HEK293 (cell line): ENCODE measurements around the gene SDC1.
A peak's percentile ranks its signal among the peaks of the same experiment; 100 is the strongest.

Source experiments
- EGR2 ChIP-seq: fragments of 450-650 bp; formaldehyde crosslinking; IDR thresholded peaks from 2 replicates; pipeline ENCODE4 v1.5.1; 2016; ENCODE audit warnings: low read depth, missing biosample characterization, missing genetic modification characterization
- GLI2 ChIP-seq: fragments of 450-650 bp; formaldehyde crosslinking; IDR thresholded peaks from 2 replicates; pipeline ENCODE4; 2017; ENCODE audit warnings: missing biosample characterization, missing genetic modification characterization, low read depth, borderline replicate concordance
- GLIS2 ChIP-seq: fragments of 450-650 bp; formaldehyde crosslinking; IDR thresholded peaks from 2 replicates; pipeline ENCODE4 v1.5.1; 2016; ENCODE audit warnings: missing biosample characterization, missing genetic modification characterization
- HOXC10 ChIP-seq: sonication (generic); formaldehyde crosslinking; IDR thresholded peaks from 2 replicates; pipeline ENCODE4 v1.8.1; 2023; ENCODE audit warnings: mild to moderate bottlenecking, missing genetic modification reagents
- HOXD13 ChIP-seq: sonication (generic); formaldehyde crosslinking; IDR thresholded peaks from 2 replicates; pipeline ENCODE4 v1.8.0; 2022; ENCODE audit warnings: missing genetic modification reagents, borderline replicate concordance
- KLF10 ChIP-seq: fragments of 450-650 bp; IDR thresholded peaks from 2 replicates; pipeline ENCODE4 v1.5.1; 2018; ENCODE audit warnings: missing biosample characterization, mild to moderate bottlenecking, missing genetic modification characterization
- SALL2 ChIP-seq: fragments of 450-650 bp; formaldehyde crosslinking; IDR thresholded peaks from 2 replicates; pipeline ENCODE4 v1.5.0; 2017; ENCODE audit warnings: missing biosample characterization, mild to moderate bottlenecking, missing genetic modification characterization, borderline replicate concordance
- SETDB1 ChIP-seq: IDR thresholded peaks from one replicate; pipeline ENCODE4 v1.6.1; 2017; ENCODE audit warnings: mild to moderate bottlenecking, low read length, moderate library complexity, mixed read lengths; ENCODE audit not compliant: insufficient read length
- TCF7L2 ChIP-seq: IDR thresholded peaks from 2 replicates; pipeline ENCODE4 v1.6.1; 2011; ENCODE audit warnings: low read depth, mild to moderate bottlenecking, inconsistent platforms, low read length, moderate library complexity, borderline replicate concordance
- ZBTB7A ChIP-seq: fragments of 450-650 bp; formaldehyde crosslinking; IDR thresholded peaks from 2 replicates; pipeline ENCODE4 v1.5.1; 2016; ENCODE audit warnings: low read depth, missing biosample characterization, missing genetic modification characterization
- ZBTB8A ChIP-seq: fragments of 450-650 bp; formaldehyde crosslinking; IDR thresholded peaks from 2 replicates; pipeline ENCODE4 v1.5.1; 2016; ENCODE audit warnings: missing biosample characterization, missing genetic modification characterization
- ZFHX2 ChIP-seq: fragments of 450-650 bp; formaldehyde crosslinking; conservative IDR thresholded peaks from 2 replicates; pipeline ENCODE4 v1.5.1; 2016; ENCODE audit warnings: missing biosample characterization, missing genetic modification characterization
- ZFP3 ChIP-seq: fragments of 450-650 bp; formaldehyde crosslinking; IDR thresholded peaks from 2 replicates; pipeline ENCODE4 v1.5.1; 2016; ENCODE audit warnings: low read depth, missing biosample characterization, missing genetic modification characterization
- ZIC2 ChIP-seq: fragments of 450-650 bp; formaldehyde crosslinking; IDR thresholded peaks from 2 replicates; pipeline ENCODE4 v1.5.1; 2016; ENCODE audit warnings: missing biosample characterization, missing genetic modification characterization
- ZNF10 ChIP-seq: fragments of 450-650 bp; formaldehyde crosslinking; IDR thresholded peaks from 2 replicates; pipeline ENCODE4 v1.5.1; 2017; ENCODE audit warnings: missing biosample characterization, missing genetic modification characterization
- ZNF132 ChIP-seq: fragments of 450-650 bp; formaldehyde crosslinking; IDR thresholded peaks from 2 replicates; pipeline ENCODE4 v1.5.1; 2017; ENCODE audit warnings: missing biosample characterization, missing genetic modification characterization, borderline replicate concordance
- ZNF146 ChIP-seq: fragments of 450-650 bp; formaldehyde crosslinking; IDR thresholded peaks from 2 replicates; pipeline ENCODE4 v1.5.1; 2016; ENCODE audit warnings: missing biosample characterization, missing genetic modification characterization
- ZNF157 ChIP-seq: fragments of 450-650 bp; formaldehyde crosslinking; IDR thresholded peaks from 2 replicates; pipeline ENCODE4 v1.5.1; 2016; ENCODE audit warnings: missing biosample characterization, missing genetic modification characterization
- ZNF223 ChIP-seq: fragments of 450-650 bp; formaldehyde crosslinking; IDR thresholded peaks from 2 replicates; pipeline ENCODE4 v1.5.1; 2016; ENCODE audit warnings: missing biosample characterization, missing genetic modification characterization
- ZNF26 ChIP-seq: fragments of 450-650 bp; formaldehyde crosslinking; IDR thresholded peaks from 2 replicates; pipeline ENCODE4 v1.5.1; 2016; ENCODE audit warnings: missing biosample characterization, missing genetic modification characterization
- ZNF311 ChIP-seq: fragments of 450-650 bp; formaldehyde crosslinking; IDR thresholded peaks from 2 replicates; pipeline ENCODE4 v1.5.1; 2017; ENCODE audit warnings: missing biosample characterization, missing genetic modification characterization, borderline replicate concordance
- ZNF324 ChIP-seq: fragments of 450-650 bp; formaldehyde crosslinking; IDR thresholded peaks from 2 replicates; pipeline ENCODE4 v1.5.1; 2016; ENCODE audit warnings: missing biosample characterization, missing genetic modification characterization
- ZNF37A ChIP-seq: fragments of 450-650 bp; IDR thresholded peaks from 2 replicates; pipeline ENCODE4 v1.5.1; 2018; ENCODE audit warnings: missing biosample characterization, missing genetic modification characterization
- ZNF404 ChIP-seq: fragments of 450-650 bp; formaldehyde crosslinking; IDR thresholded peaks from 2 replicates; pipeline ENCODE4 v1.5.1; 2017; ENCODE audit warnings: missing biosample characterization, missing genetic modification characterization
- ZNF426 ChIP-seq: fragments of 450-650 bp; formaldehyde crosslinking; IDR thresholded peaks from 2 replicates; pipeline ENCODE4 v1.5.1; 2017; ENCODE audit warnings: missing biosample characterization, missing genetic modification characterization, mild to moderate bottlenecking, inconsistent platforms, moderate library complexity
- ZNF518A ChIP-seq: fragments of 450-650 bp; formaldehyde crosslinking; conservative IDR thresholded peaks from 2 replicates; pipeline ENCODE4 v1.5.1; 2016; ENCODE audit warnings: low read depth, missing biosample characterization, missing genetic modification characterization
- ZNF521 ChIP-seq: fragments of 450-650 bp; formaldehyde crosslinking; IDR thresholded peaks from 2 replicates; pipeline ENCODE4 v1.5.1; 2017; ENCODE audit warnings: missing biosample characterization, mild to moderate bottlenecking, missing genetic modification characterization
- ZNF544 ChIP-seq: fragments of 450-650 bp; formaldehyde crosslinking; IDR thresholded peaks from 2 replicates; pipeline ENCODE4 v1.5.0; 2017; ENCODE audit warnings: missing biosample characterization, missing genetic modification characterization
- ZNF585B ChIP-seq: fragments of 450-650 bp; formaldehyde crosslinking; IDR thresholded peaks from 2 replicates; pipeline ENCODE4 v1.5.1; 2016; ENCODE audit warnings: missing biosample characterization, missing genetic modification characterization
- ZNF658 ChIP-seq: fragments of 450-650 bp; formaldehyde crosslinking; IDR thresholded peaks from 2 replicates; pipeline ENCODE4; 2016; ENCODE audit warnings: missing biosample characterization, missing genetic modification characterization
- ZNF660 ChIP-seq: fragments of 450-650 bp; IDR thresholded peaks from 2 replicates; pipeline ENCODE4 v1.5.1; 2018; ENCODE audit warnings: missing biosample characterization, mild to moderate bottlenecking, missing genetic modification characterization
- ZNF670 ChIP-seq: fragments of 450-650 bp; formaldehyde crosslinking; IDR thresholded peaks from 2 replicates; pipeline ENCODE4 v1.5.1; 2016; ENCODE audit warnings: missing biosample characterization, missing genetic modification characterization, low read depth
- ZNF677 ChIP-seq: fragments of 450-650 bp; IDR thresholded peaks from 2 replicates; pipeline ENCODE4 v1.5.0; 2018; ENCODE audit warnings: missing biosample characterization, mild to moderate bottlenecking, missing genetic modification characterization, moderate library complexity
- ZNF76 ChIP-seq: fragments of 450-650 bp; formaldehyde crosslinking; IDR thresholded peaks from 2 replicates; pipeline ENCODE4; 2016; ENCODE audit warnings: low read depth, missing biosample characterization, missing genetic modification characterization, borderline replicate concordance
- ZNF768 ChIP-seq: fragments of 450-650 bp; formaldehyde crosslinking; IDR thresholded peaks from 2 replicates; pipeline ENCODE4 v1.5.1; 2018; ENCODE audit warnings: missing biosample characterization, mild to moderate bottlenecking, missing genetic modification characterization
- ZNF785 ChIP-seq: fragments of 450-650 bp; formaldehyde crosslinking; IDR thresholded peaks from 2 replicates; pipeline ENCODE4 v1.5.1; 2016; ENCODE audit warnings: missing biosample characterization, missing genetic modification characterization
- ZSCAN23 ChIP-seq: fragments of 450-650 bp; formaldehyde crosslinking; IDR thresholded peaks from 2 replicates; pipeline ENCODE4 v1.5.1; 2016; ENCODE audit warnings: missing biosample characterization, missing genetic modification characterization

SDC1 gene

GRCh38 chr2:20225294-20226151 lies 593 bp upstream of the SDC1 start (continued):
- TF ChIP-seq ZNF146 (tag by site-specific recombination) (no peak), SETDB1 (no peak), GLI2 (tag by site-specific recombination) (no peak), HOXC10 (CRISPR knock-in tag) (0 out of 2 replicates have a peak, but pooled peaks have one; percentile 19), ZNF311 (no peak), ZSCAN23 (tag by site-specific recombination) (no peak), ZFHX2 (peak; percentile 42), ZNF324 (no peak), EGR2 (tag by site-specific recombination) (no peak), ZIC2 (peak; percentile 56), ZNF132 (tag by site-specific recombination) (no peak), ZNF544 (tag by site-specific recombination) (no peak), GLIS2 (peak; percentile 87), ZNF518A (tag by site-specific recombination) (no peak), ZBTB8A (peak; percentile 98), ZNF658 (no peak), ZNF670 (tag by site-specific recombination) (no peak), ZNF677 (tag by site-specific recombination) (no peak), ZBTB7A (no peak), ZNF585B (tag by site-specific recombination) (no peak), ZFP3 (tag by site-specific recombination) (no peak), KLF10 (tag by site-specific recombination) (peak; percentile 68), ZNF785 (tag by site-specific recombination) (no peak), ZNF76 (tag by site-specific recombination) (0 out of 2 replicates have a peak, but pooled peaks have one; percentile 26), ZNF768 (tag by site-specific recombination) (no peak), ZNF37A (tag by site-specific recombination) (no peak), ZNF26 (tag by site-specific recombination) (no peak), TCF7L2 (no peak), ZNF157 (tag by site-specific recombination) (no peak), ZNF426 (no peak), ZNF521 (tag by site-specific recombination) (no peak), SALL2 (tag by site-specific recombination) (no peak), ZNF10 (tag by site-specific recombination) (no peak), ZNF404 (tag by site-specific recombination) (no peak), HOXD13 (no peak), ZNF223 (tag by site-specific recombination) (no peak), ZNF660 (tag by site-specific recombination) (peak; percentile 36; the same call in 1 of the 2 replicates)
